ENCODE data around the gene KRT33A.

GRCh38 chr17:41391535-41391934 is 40.9 kb upstream of the KRT33A start:
- TF ChIP-seq EZH2phosphoT487 (IDR thresholded peaks at IDR 0.05; ENCODE audit: insufficient read depth, low read depth) (no peak), EZH2 (IDR thresholded peaks at IDR 0.05; ENCODE audit: insufficient read depth, poor library complexity, severe bottlenecking) (no peak)

Measured in GM23248 (cell line).